Spleen (tissue), 7 donors: ENCODE measurements around the gene SMG6.
"Not testable (repeated sequence)": the region's sequence is repeated elsewhere in the genome, so short reads cannot be mapped to it uniquely, and the experiment has no call there.

ENCODE experiments used
- CTCF ChIP-seq, 11 experiments: fragments of 200-600 bp in 7 of 11; fragments of 450-650 bp in 4 of 11; sonication (generic) in 4 of 11; IDR thresholded peaks in 8 of 11; conservative IDR thresholded peaks in 3 of 11; 1 replicate in 7 of 11; 2 replicates in 4 of 11; pipeline versions ENCODE4 v1.4.0 to v1.8.0; 2016 to 2021; ENCODE audit warnings: antibody characterized with exemption in 11 of 11, inconsistent platforms in 4 of 11, mild to moderate bottlenecking in 1 of 11
- POLR2AphosphoS5 ChIP-seq, 3 donors: sonication (generic); formaldehyde crosslinking; IDR thresholded peaks; one replicate each; pipeline ENCODE4 v1.5.1; 2017; ENCODE audit warnings: antibody characterized with exemption in 3 of 3
- donor health status: DM: no; HTN: no; CAD: no; lungs with moderate emphysema.
- donor health status: DM: no; HTN: no; CAD: no.
- donor health status: DM: no; HTN: no; CAD: no.

- not testable (repeated sequence) for TF ChIP-seq POLR2AphosphoS5 (IDR thresholded peaks at IDR 0.05); CTCF (IDR thresholded peaks at IDR 0.05 in 8 of 11, conservative IDR thresholded peaks at IDR 0.05 in 3 of 11)
Measured at GRCh38 chr17:2199386-2199785, 104.2 kb downstream of the SMG6 start.
